NCI-H2107 treated with DMSO at 0.1 percent for 48 hours (cell line): ENCODE data around the gene PSMC5.
"Not testable (repeated sequence)": the region's sequence is repeated elsewhere in the genome, so short reads cannot be mapped to it uniquely, and the experiment has no call there.

Experiments
- DNase-seq: peaks from one replicate; lab custom pipeline; 2025; ENCODE audit not compliant: unreplicated experiment; lab: John Stamatoyannopoulos, UW

PSMC5 gene

GRCh38 chr17:63827002-63827800, at the start of gene PSMC5, which contains the start of gene FTSJ3:
TSS of gene PSMC5 (plus strand) at chr17:63827431. CDS start at chr17:63827491, 60 bp downstream.
TSS of gene FTSJ3 (minus strand) at chr17:63827663. CDS start at chr17:63826902, 761 bp downstream.
- peak; percentile 96 for DNase-seq

- peak; percentile 40 for DNase-seq
These were observed 46.7 kb upstream of the PSMC5 start for GRCh38 chr17:63780507-63780906.

DNA sequence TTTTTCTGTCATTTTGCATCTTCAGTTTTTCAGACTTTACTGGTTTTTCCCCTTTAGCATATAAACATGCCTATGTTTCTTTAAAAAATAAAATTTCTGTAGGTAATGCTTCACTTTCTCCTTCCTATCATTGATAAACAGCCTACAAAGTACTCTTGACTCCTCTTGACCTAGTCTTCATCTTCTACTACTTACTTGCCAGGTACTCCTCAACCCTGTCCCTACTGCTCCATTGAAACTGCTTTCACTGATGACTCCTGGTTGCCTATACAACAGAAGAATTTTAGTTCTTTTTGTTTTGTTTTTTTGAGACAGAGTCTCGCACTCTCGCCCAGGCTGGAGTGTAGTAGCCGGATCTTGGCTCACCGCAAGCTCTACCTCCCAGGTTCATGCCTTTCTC, 46.3 kb upstream of the PSMC5 start:
- no peak for DNase-seq

- DNase-seq: no peak
These were observed 43.7 kb upstream of the PSMC5 start for GRCh38 chr17:63783522-63783921.

DNA sequence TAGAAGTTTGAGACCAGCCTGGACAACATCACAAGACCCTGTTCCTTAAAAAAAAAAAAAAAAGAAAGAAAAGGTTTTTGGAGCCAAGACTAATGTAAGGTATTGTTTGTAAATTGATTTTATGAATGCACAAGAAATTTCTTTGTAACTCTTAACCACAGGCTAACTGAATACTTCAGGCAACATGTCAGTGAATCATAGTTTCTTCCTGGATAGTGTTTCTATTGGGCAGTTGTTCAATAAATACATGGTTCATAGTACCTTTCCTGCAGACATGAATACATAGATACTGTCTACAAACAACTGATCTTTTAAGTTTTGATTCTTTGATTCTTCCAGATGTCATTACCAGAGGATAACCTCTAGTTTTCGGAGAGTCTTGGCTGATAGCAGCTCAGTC, 41.7 kb upstream of the PSMC5 start:
- no peak for DNase-seq

GRCh38 chr17:63786117-63786516, 41.1 kb upstream of the PSMC5 start:
- no peak for DNase-seq

GRCh38 chr17:63786971-63787711, 40.1 kb upstream of the PSMC5 start:
- no peak for DNase-seq

DNA sequence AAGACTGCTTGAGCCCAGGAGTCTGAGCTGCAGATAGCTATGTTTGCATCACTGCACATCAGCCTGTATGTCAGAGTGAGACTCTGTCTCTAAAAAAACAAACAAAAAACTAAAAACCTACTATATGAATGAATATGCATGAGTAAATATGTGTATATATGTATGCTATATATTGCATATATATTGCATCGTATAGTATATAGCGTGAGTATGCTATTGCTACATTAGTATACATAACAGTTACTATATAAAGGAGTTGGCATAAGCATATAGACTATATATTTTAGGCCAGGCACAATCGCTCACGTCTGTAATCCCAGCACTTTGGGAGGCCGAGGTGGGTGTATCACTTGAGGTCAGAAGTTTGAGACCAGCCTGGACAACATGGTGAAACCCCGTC, 37.2 kb upstream of the PSMC5 start:
- no peak for DNase-seq

GRCh38 chr17:63792055-63792729, 35.0 kb upstream of the PSMC5 start:
- DNase-seq: no peak

DNA sequence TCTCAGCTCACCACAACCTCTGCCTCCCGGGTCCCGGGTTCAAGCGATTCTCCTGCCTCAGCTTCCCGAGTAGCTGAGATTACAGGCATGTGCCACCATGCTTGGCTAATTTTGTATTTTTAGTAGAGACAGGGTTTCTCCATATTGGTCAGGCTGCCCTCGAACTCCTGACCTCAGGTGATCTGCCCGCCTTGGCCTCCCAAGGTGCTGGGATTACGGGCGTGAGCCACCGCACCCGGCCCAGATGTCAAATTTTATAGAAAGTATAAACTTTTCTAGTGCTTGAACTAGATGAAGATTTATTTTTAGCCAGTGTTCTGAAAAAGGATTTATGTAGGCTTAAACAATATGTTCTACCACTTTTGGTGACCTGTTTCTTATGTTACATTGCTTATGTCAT, 30.9 kb upstream of the PSMC5 start:
- DNase-seq: not testable (repeated sequence)

GRCh38 chr17:63798572-63799106, 28.6 kb upstream of the PSMC5 start:
- DNase-seq: no peak

GRCh38 chr17:63800783-63801182, 26.4 kb upstream of the PSMC5 start:
- DNase-seq: no peak

GRCh38 chr17:63804328-63804727, 22.9 kb upstream of the PSMC5 start:
- no peak for DNase-seq

DNA sequence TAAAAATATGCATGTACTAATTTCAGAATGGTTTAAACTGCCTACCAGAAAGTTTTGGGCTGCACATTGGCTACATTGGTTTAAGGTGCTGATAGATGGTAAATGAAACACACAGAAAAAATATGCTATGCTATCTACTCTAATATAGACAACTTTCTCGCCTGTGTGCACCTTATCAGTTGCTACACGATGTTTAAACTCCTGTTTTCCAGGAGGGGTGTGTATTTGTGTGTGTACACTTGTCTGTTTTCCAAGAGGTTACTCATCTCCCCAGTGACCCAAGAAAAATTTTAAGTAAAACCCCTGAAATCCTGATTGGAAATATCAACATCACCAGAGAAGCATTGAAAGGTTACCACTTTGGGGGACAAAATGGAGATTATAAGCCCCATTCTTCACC, 21.6 kb upstream of the PSMC5 start:
- no peak for DNase-seq

GRCh38 chr17:63809970-63810369, 17.3 kb upstream of the PSMC5 start:
- DNase-seq: no peak

DNA sequence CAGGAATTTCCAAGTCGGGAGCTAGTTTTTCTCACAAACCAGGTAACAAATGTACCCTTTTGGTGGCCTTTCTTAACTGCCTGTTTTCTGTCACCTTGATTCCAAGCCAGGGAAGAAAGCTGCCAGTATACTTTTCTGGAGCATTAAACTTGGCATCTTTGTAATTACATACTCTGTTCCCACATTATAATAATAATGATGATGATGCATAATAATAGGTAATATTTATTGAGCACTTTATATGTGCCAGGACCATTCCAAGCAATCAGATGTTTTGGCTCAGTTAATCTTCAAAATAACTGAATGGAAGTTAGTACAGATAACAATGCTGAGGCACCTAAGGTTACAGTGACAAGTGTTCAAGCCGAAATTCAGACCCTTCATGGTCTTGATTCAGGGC, 11.1 kb upstream of the PSMC5 start:
- no peak for DNase-seq

GRCh38 chr17:63816669-63817068, 10.6 kb upstream of the PSMC5 start:
- no peak for DNase-seq

DNA sequence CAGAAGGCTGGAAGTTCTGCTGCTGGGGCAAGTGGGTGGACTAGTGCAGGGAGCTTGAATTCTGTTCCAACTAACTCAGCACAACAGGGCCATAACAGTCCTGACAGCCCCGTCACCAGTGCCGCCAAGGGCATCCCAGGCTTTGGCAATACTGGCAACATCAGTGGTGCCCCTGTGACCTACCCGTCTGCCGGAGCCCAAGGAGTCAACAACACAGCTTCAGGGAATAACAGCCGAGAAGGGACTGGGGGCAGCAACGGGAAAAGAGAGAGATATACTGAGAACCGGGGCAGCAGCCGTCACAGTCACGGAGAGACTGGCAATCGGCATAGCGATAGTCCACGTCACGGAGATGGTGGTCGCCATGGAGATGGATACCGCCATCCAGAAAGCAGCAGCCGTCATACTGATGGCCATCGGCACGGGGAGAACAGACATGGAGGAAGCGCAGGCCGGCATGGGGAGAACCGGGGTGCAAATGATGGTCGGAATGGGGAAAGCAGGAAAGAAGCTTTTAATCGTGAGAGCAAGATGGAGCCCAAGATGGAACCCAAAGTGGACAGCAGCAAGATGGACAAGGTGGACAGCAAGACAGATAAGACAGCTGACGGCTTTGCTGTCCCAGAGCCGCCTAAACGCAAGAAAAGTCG, 9.4 kb upstream of the PSMC5 start:
- DNase-seq: no peak

DNA sequence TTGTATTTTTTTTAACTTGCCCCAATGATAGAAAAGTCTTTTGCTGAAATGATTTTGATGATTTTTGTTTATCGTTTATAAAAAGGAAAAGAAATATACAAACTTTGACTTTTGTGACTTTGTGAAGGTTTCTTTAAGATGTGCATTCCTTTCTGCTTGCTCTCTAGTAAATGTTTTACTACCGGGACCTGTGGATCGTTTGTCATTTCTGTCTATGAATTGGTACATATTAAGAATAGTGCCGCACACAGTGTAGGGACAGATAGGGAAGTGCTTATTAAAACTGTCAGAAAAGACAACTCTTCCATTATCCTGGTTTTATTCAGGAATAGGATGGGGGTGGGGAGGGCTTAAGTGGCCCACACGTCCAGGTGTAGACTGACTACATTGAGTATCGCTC, 8.1 kb upstream of the PSMC5 start:
- DNase-seq: no peak

GRCh38 chr17:63819585-63820537, 7.4 kb upstream of the PSMC5 start:
- no peak for DNase-seq
